Left ventricle myocardium inferior (tissue), 1 donor: ENCODE data around the gene KIF26A. TPM values are rescaled to one million over a fixed set of nuclear protein-coding genes. Genes with fewer than 3 reads are reported as not detected.

Experiments used
- DNase-seq: peaks from one replicate; pipeline ENCODE4 v3.0.0-alpha.2; 2020
- H3K27ac ChIP-seq: fragments of 200-600 bp; replicated peaks from 2 replicates; pipeline ENCODE4 v1.8.0; 2021
- H3K27me3 ChIP-seq: fragments of 200-600 bp; 2 replicates; pipeline ENCODE4 v1.8.0; 2021; ENCODE audit warnings: low read depth
- H3K36me3 ChIP-seq: fragments of 200-600 bp; 2 replicates; pipeline ENCODE4 v1.8.0; 2021
- H3K4me1 ChIP-seq: fragments of 200-600 bp; 2 replicates; pipeline ENCODE4 v1.8.0; 2021
- H3K4me3 ChIP-seq: fragments of 200-600 bp; 2 replicates; pipeline ENCODE4 v1.8.0; 2021; ENCODE audit warnings: mild to moderate bottlenecking, moderate library complexity
- H3K9me3 ChIP-seq: fragments of 200-600 bp; replicated peaks from 2 replicates; pipeline ENCODE4 v1.8.0; 2021
- intact Hi-C: fragments of 100-400 bp; cut with micrococcal nuclease; formaldehyde crosslinking; loops from one replicate; pipeline ENCODE4 v1.11.0; 2022
- total RNA-seq: library from RNA; stranded (reverse); fragmentation: NEBNext Ultra II Directional; extraction: Animal tissue kit (Norgen Biotek cat#: 25700); gene quantifications from one replicate; pipeline ENCODE4 v1.2.1, GENCODE V29; 2021
- TF ChIP-seq, protein P1 (sequence below): fragments of 200-600 bp; IDR thresholded peaks from 2 replicates; pipeline ENCODE4 v1.8.0; 2021; ENCODE audit warnings: antibody characterized with exemption, mild to moderate bottlenecking, borderline replicate concordance
- donor health status: DM: no; HTN: yes; CAD: no; lungs with severe emphysema.

Gene KIF26A
- total RNA-seq, 1 donor from 2014 or later = 6.5 TPM

DNA sequence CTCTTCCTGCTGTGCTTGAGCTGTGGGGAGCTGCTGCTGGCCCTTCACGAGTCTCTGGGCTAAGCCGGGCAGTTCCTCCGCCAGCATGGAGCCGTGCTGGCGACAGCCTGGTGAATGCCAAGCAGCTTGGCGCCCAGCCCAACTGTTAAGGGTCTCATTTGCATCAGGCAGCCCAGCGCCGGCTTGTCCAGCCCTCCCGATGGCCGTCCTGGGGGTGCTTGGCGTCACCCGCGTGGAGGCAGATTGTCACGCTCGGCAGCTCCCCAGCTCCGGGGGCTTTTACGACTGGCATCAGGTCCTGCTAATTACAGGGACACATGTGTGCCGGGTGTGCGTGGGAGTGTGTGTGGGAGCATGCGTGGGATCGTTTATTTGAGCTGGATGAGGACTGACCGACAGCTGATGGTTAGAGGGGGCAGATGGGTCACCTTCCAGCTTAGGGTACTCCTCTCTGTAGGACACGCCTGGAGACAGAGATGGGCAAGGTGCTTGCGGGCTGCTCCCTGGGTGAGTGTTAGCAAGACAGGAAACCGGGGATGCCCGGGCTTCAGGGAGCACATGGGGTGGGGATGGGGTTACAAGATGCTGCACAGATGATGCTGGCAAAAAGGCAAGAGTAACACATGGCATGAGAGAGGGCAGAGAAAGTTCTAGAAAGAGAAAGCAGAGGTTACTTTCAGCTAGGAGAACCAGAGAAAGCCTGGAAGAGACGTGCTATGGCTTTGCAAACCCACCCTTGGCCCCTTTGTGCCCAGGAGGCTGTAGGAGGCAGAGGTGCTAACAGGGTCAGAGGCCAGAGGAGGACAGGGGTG is 64.1 kb downstream of the KIF26A start:
- no peak for DNase-seq
- TF ChIP-seq, protein P1, sequence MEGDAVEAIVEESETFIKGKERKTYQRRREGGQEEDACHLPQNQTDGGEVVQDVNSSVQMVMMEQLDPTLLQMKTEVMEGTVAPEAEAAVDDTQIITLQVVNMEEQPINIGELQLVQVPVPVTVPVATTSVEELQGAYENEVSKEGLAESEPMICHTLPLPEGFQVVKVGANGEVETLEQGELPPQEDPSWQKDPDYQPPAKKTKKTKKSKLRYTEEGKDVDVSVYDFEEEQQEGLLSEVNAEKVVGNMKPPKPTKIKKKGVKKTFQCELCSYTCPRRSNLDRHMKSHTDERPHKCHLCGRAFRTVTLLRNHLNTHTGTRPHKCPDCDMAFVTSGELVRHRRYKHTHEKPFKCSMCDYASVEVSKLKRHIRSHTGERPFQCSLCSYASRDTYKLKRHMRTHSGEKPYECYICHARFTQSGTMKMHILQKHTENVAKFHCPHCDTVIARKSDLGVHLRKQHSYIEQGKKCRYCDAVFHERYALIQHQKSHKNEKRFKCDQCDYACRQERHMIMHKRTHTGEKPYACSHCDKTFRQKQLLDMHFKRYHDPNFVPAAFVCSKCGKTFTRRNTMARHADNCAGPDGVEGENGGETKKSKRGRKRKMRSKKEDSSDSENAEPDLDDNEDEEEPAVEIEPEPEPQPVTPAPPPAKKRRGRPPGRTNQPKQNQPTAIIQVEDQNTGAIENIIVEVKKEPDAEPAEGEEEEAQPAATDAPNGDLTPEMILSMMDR = no peak
- Histone ChIP-seq H3K9me3 (no peaks in the 10 kb centered on the region), H3K27me3 (peaks cover 26% of the 10 kb centered on the region), H3K4me1 (no peaks in the 10 kb centered on the region), H3K4me3 (no peak overlapping the region), H3K27ac (no peak overlapping the region), H3K36me3 (no peaks in the 10 kb centered on the region)
- intact Hi-C loops = no loop called here

DNA sequence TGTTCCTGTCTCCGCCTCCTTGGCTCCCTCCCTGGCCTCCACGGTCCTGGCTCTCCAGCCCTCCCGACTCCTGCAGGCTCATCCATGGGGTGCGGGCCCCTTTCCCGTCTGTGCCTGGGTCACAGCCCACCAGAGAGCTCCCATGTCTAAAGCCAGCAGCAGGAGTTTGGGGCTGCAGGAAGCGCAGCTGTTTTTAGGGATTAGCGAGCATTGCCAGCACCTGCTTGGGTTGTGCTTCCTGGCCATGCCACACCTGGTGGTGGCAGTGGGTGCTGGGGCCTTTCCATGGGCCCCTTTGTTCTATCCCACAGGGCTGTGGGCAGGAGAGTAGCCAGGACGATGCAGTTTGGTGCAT is 64.7 kb downstream of the KIF26A start:
- Histone ChIP-seq H3K36me3 (no peaks in the 10 kb centered on the region), H3K27me3 (peaks cover 26% of the 10 kb centered on the region), H3K27ac (no peak overlapping the region), H3K4me1 (no peaks in the 10 kb centered on the region), H3K9me3 (no peaks in the 10 kb centered on the region), H3K4me3 (no peak overlapping the region)
- no peak for DNase-seq
- TF ChIP-seq, protein P1 = no peak
- intact Hi-C loops = no loop called here

- H3K4me1 ChIP-seq = no peaks in the 10 kb centered on the region
- H3K36me3 ChIP-seq = no peaks in the 10 kb centered on the region
- H3K27me3 ChIP-seq = peaks cover 26% of the 10 kb centered on the region
- intact Hi-C loops = no loop called here
- H3K27ac ChIP-seq = no peak overlapping the region
- no peaks in the 10 kb centered on the region for H3K9me3 ChIP-seq
- H3K4me3 ChIP-seq = no peak overlapping the region
- TF ChIP-seq, protein P1 = no peak
- no peak for DNase-seq
Observed at GRCh38 chr14:104204660-104205149, 66.3 kb downstream of the KIF26A start.

GRCh38 chr14:104205781-104206180 is 67.4 kb downstream of the KIF26A start:
- Histone ChIP-seq H3K9me3 (no peaks in the 10 kb centered on the region), H3K27me3 (peaks cover 33% of the 10 kb centered on the region), H3K4me1 (no peaks in the 10 kb centered on the region), H3K27ac (no peak overlapping the region), H3K36me3 (no peaks in the 10 kb centered on the region), H3K4me3 (no peak overlapping the region)
- intact Hi-C loops = no loop called here
- TF ChIP-seq, protein P1 = no peak
- no peak for DNase-seq

DNA sequence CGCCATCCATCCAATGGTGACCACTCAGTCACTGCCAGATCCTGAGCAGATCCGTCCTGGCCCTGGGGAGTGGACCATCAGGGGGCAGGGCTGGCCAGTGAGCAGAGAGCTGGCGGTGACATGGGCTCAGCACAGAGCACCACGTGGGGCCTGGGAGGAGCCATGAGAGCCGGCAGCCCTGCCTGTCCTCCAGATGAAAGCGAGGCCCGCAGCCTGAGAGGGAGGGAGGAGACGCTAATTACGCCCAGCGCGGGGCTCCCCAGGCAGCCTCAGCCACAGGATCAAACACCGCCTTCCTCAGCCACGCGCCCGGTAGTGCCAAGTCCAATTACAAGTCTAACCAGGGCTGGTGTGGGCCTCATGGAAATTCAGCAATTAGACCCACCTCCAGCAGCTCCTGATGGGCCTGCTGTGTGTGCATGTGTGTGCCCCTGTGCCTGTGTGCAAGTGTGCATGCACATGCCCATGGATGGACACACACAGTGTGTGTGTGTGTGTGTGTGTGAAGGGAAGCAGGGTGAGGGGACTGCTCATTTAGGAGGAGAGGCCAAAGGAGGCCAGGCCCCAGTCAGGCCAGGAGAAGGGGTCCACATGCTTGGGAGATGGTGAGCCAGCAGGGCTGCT is 68.0 kb downstream of the KIF26A start:
- intact Hi-C loops = no loop called here
- peaks cover 33% of the 10 kb centered on the region for H3K27me3 ChIP-seq
- H3K4me1 ChIP-seq = no peaks in the 10 kb centered on the region
- H3K36me3 ChIP-seq = no peaks in the 10 kb centered on the region
- H3K27ac ChIP-seq = no peak overlapping the region
- TF ChIP-seq, protein P1 = no peak
- no peak overlapping the region for H3K4me3 ChIP-seq
- DNase-seq = no peak
- no peaks in the 10 kb centered on the region for H3K9me3 ChIP-seq
